Measurements from ENCODE around the gene CHST11.

CHST11 gene

DNA sequence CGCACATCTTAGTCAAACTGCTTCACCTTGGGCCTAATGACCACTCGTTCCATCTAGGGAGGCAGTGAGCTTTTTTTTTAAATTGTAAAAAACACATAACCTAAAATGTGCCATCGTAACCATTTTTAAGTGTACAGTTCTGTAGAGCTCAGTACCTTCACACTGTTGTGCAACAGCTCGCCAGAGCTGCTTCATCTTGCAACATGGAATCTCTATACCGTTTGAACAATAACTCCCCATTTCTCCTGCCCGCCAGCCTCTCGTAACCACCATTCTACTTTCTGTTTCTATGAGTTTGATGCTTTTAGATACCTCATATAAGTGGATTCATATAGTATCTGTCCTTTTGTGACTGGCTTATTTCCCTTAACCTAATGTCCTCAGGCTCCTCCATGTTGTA, 196.2 kb downstream of the CHST11 start:
- H3K4me1 ChIP-seq (ENCODE audit: insufficient read depth, insufficient read length): peaks cover 11% of the 10 kb centered on the region
- no peak overlapping the region for H3K9ac ChIP-seq (ENCODE audit: insufficient read length, low read depth)
- no peaks in the 10 kb centered on the region for H3K36me3 ChIP-seq (ENCODE audit: insufficient read depth, insufficient read length, low read length)
- H3K27me3 ChIP-seq (ENCODE audit: insufficient read depth, insufficient read length): no peaks in the 10 kb centered on the region
- no peak for DNase-seq (ENCODE audit: low read depth, low spot score)
- H3K9me3 ChIP-seq (ENCODE audit: insufficient read depth, low read length): no peaks in the 10 kb centered on the region
- H3K4me3 ChIP-seq (ENCODE audit: insufficient read length, low read depth): no peak overlapping the region
- no peak for TF ChIP-seq YY1 (IDR thresholded peaks at IDR 0.05; ENCODE audit: insufficient read depth, insufficient read length)
- TF ChIP-seq SUZ12 (IDR thresholded peaks at IDR 0.05; ENCODE audit: extremely low read depth, insufficient read depth, insufficient read length): no peak
- TF ChIP-seq ZNF274 (IDR thresholded peaks at IDR 0.05; ENCODE audit: low read depth, low read length): no peak

DNA sequence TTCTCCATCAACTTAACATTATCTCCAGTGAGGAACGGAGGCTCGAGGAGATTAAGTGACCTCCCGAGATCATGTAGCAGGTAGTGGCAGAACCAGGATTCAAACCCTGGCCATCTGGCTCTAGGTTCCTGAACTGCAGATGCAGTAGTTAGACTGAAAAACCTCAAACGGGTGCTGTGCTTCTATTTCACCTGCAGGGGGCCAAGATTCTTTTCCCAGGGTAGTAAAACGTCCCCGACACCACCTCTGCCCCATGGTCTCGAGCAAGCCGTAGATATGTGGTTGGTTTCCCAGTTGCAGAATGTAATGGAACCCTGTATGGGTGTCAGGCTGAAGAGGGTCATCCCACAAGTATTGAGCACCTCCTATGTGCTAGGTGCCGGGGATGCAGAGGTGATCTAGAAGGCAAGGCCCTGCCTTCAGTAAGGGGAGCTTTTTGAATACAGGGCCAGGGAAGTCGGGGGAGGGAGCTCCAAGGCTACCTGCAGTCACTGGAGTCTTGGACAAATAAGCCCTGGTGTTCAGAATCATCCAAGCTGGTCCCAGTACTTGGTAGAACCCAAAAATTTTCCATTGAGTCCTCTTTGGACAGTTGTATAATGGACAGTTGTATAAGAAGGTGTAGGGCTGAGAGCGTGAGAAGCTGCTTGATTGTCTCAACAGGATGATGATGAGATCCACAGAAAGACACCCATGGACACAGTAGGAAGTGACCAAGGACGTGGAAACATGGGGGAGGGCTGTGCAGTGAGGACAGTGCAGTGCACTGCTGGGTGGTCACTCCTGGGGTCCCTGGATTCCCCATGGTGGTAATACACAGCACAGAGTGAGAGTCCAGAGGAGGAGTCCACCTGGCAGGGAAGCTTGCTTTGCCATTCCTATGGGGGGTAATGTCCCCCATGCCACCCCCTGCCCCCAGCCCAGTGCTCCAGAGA, 197.2 kb downstream of the CHST11 start:
- Histone ChIP-seq H3K9ac (ENCODE audit: insufficient read length, low read depth) (no peak overlapping the region), H3K9me3 (ENCODE audit: insufficient read depth, low read length) (no peaks in the 10 kb centered on the region), H3K27me3 (ENCODE audit: insufficient read depth, insufficient read length) (no peaks in the 10 kb centered on the region), H3K4me3 (ENCODE audit: insufficient read length, low read depth) (no peak overlapping the region), H3K4me1 (ENCODE audit: insufficient read depth, insufficient read length) (peaks cover 13% of the 10 kb centered on the region), H3K36me3 (ENCODE audit: insufficient read depth, insufficient read length, low read length) (no peaks in the 10 kb centered on the region)
- DNase-seq (ENCODE audit: low read depth, low spot score): peak; percentile 39
- TF ChIP-seq YY1 (IDR thresholded peaks at IDR 0.05; ENCODE audit: insufficient read depth, insufficient read length) (no peak), ZNF274 (IDR thresholded peaks at IDR 0.05; ENCODE audit: low read depth, low read length) (no peak), SUZ12 (IDR thresholded peaks at IDR 0.05; ENCODE audit: extremely low read depth, insufficient read depth, insufficient read length) (no peak)

DNA sequence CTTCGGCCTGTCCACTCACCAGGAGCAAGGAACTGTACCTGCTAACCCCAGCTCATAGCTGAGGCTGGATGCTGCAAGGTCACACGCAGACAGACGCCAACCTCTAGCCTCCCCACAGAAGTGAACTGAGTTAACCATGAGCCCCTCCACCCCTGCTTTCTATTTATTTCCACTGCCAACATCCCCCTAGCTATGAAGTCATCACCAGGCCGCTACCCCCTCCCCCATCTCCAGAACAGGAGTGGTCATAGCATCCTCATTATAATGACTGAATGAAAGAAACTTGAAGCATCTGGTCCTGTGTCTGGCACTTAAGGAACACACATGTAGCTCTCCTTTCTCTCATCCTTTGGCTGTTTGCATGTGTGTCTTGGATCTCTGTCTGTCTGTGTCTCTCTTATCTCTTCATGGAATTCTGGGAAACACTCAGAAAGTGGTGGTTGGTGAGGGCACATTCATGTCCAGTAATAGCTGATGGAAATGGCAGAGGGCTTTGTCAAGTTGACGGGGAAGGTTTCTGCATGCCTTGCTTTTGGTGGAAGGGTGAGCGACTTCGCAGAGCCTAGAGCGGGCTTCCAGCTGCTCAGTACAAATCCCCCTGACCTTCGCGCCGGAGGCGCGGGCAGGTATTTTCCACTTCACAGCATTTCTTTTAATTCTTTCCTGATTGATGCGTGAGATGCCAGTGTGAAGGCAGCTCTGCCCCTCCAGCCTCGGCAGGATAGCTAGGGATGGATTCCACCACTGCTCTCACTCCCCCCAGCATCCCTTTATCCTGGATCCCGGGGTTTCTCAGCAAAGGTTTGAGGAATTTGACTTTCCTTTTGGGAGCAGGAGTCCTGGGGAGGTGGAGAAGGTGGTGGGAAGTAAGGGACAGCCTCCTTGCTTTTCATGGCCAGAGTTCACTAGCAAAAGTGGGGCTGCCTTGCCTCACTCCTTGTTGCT, 198.2 kb downstream of the CHST11 start:
- TF ChIP-seq YY1 (IDR thresholded peaks at IDR 0.05; ENCODE audit: insufficient read depth, insufficient read length) (no peak), SUZ12 (IDR thresholded peaks at IDR 0.05; ENCODE audit: extremely low read depth, insufficient read depth, insufficient read length) (no peak), ZNF274 (IDR thresholded peaks at IDR 0.05; ENCODE audit: low read depth, low read length) (no peak)
- H3K36me3 ChIP-seq (ENCODE audit: insufficient read depth, insufficient read length, low read length): no peaks in the 10 kb centered on the region

DNA sequence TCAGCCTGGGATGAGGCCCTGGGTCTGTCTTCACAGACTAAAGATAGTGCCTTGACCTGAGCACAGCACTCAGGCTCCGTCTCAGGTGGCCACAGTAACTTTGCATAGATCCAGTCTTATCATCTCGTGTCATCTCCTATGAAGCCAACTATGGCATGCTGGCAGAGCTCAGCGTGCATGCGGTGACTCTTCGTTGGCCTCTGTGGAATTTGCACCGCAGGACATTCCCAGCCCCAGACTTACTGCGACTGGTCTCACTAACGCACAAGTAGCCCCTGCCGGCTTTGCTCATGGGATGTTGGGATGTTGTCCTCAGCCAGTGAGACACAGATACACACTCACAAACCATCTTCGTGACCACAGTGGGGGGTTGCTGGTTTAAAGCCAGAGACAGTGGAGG, 199.6 kb downstream of the CHST11 start:
- no peaks in the 10 kb centered on the region for H3K9me3 ChIP-seq (ENCODE audit: insufficient read depth, low read length)
- DNase-seq (ENCODE audit: low read depth, low spot score): no peak
- H3K27me3 ChIP-seq (ENCODE audit: insufficient read depth, insufficient read length): no peaks in the 10 kb centered on the region
- H3K36me3 ChIP-seq (ENCODE audit: insufficient read depth, insufficient read length, low read length): no peaks in the 10 kb centered on the region
- H3K4me3 ChIP-seq (ENCODE audit: insufficient read length, low read depth): no peak overlapping the region
- no peak overlapping the region for H3K9ac ChIP-seq (ENCODE audit: insufficient read length, low read depth)
- H3K4me1 ChIP-seq (ENCODE audit: insufficient read depth, insufficient read length): peaks cover 13% of the 10 kb centered on the region
- no peak for TF ChIP-seq ZNF274 (IDR thresholded peaks at IDR 0.05; ENCODE audit: low read depth, low read length)
- no peak for TF ChIP-seq SUZ12 (IDR thresholded peaks at IDR 0.05; ENCODE audit: extremely low read depth, insufficient read depth, insufficient read length)
- TF ChIP-seq YY1 (IDR thresholded peaks at IDR 0.05; ENCODE audit: insufficient read depth, insufficient read length): no peak

More for the DNA sequence above, 198.2 kb downstream of the CHST11 start:
- Histone ChIP-seq H3K27me3 (ENCODE audit: insufficient read depth, insufficient read length) (no peaks in the 10 kb centered on the region), H3K4me3 (ENCODE audit: insufficient read length, low read depth) (no peak overlapping the region), H3K9ac (ENCODE audit: insufficient read length, low read depth) (no peak overlapping the region), H3K4me1 (ENCODE audit: insufficient read depth, insufficient read length) (peaks cover 13% of the 10 kb centered on the region), H3K9me3 (ENCODE audit: insufficient read depth, low read length) (no peaks in the 10 kb centered on the region)
- no peak for DNase-seq (ENCODE audit: low read depth, low spot score)

DNA sequence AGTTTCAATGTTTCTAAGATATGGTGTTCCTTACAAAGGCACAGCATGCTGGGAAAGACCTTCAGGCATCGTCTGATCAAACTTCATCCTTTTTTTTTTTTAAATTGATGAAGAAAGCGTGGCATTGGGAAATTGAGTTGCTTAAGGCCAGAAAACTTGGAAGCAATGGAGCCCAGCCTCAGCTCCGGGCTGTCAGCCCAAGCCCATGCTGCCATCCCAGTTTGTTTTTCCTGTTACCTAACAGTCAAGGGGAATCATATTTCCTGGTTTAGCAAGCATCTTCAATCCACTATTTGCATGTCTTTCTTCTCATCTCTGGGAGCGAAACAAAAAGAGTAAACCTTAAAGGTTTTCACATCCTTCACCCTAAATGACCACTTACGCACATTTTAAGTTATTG, 200.2 kb downstream of the CHST11 start:
- Histone ChIP-seq H3K36me3 (ENCODE audit: insufficient read depth, insufficient read length, low read length) (no peaks in the 10 kb centered on the region), H3K9me3 (ENCODE audit: insufficient read depth, low read length) (no peaks in the 10 kb centered on the region), H3K4me3 (ENCODE audit: insufficient read length, low read depth) (no peak overlapping the region), H3K4me1 (ENCODE audit: insufficient read depth, insufficient read length) (peaks cover 13% of the 10 kb centered on the region), H3K27me3 (ENCODE audit: insufficient read depth, insufficient read length) (no peaks in the 10 kb centered on the region), H3K9ac (ENCODE audit: insufficient read length, low read depth) (no peak overlapping the region)
- no peak for DNase-seq (ENCODE audit: low read depth, low spot score)
- no peak for TF ChIP-seq YY1 (IDR thresholded peaks at IDR 0.05; ENCODE audit: insufficient read depth, insufficient read length)
- no peak for TF ChIP-seq ZNF274 (IDR thresholded peaks at IDR 0.05; ENCODE audit: low read depth, low read length)
- no peak for TF ChIP-seq SUZ12 (IDR thresholded peaks at IDR 0.05; ENCODE audit: extremely low read depth, insufficient read depth, insufficient read length)

DNA sequence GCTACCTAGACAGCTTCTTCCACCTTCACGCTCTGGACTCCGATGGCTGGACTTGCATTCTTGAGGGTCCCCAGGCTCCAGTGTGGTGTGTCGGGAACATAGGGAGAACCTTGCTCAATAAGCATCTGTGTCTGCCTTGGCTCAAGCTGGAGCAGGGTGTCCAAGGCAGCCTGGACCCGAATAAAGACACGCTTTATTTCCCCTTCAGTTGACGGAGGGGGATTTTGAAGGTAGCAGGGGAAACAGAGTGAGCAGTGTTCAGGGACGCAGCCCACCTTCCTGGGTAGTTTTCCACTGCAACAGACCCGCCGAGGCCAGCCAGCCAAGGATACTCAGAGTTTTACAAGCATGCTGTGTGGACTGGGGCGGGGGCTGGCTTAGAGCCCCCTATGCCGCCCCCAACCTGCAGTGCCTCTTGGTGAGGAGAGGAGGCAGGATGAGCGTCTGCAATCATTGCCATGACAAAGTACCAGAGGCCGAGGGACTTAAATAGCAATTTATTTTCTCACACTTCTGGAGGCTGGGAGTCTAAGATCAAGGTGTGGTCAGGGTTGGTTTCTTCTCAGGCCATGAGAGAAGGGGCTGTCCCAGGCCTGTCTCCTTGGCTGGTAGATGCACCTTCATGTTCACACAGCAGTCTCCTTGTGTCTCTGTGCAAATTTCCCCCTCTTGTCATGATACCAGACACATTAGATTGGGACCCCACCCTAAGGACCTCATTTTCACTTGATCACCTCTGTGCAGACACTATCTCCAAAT, 201.2 kb downstream of the CHST11 start:
- Histone ChIP-seq H3K27me3 (ENCODE audit: insufficient read depth, insufficient read length) (no peaks in the 10 kb centered on the region), H3K9me3 (ENCODE audit: insufficient read depth, low read length) (no peaks in the 10 kb centered on the region), H3K36me3 (ENCODE audit: insufficient read depth, insufficient read length, low read length) (no peaks in the 10 kb centered on the region), H3K4me1 (ENCODE audit: insufficient read depth, insufficient read length) (peaks cover 13% of the 10 kb centered on the region), H3K9ac (ENCODE audit: insufficient read length, low read depth) (no peak overlapping the region), H3K4me3 (ENCODE audit: insufficient read length, low read depth) (no peak overlapping the region)
- DNase-seq (ENCODE audit: low read depth, low spot score): no peak
- no peak for TF ChIP-seq ZNF274 (IDR thresholded peaks at IDR 0.05; ENCODE audit: low read depth, low read length)
- TF ChIP-seq SUZ12 (IDR thresholded peaks at IDR 0.05; ENCODE audit: extremely low read depth, insufficient read depth, insufficient read length): no peak
- no peak for TF ChIP-seq YY1 (IDR thresholded peaks at IDR 0.05; ENCODE audit: insufficient read depth, insufficient read length)

Data from NT2/D1 (cell line).